GM12865 (cell line): ENCODE results near the gene LAMA5.

Source experiments
- DNase-seq: peaks from one replicate; pipeline ENCODE4 v3.0.0; 2010; ENCODE audit warnings: low read depth
- H3K4me3 ChIP-seq: 2 replicates; pipeline ENCODE4 v1.5.1; 2011; ENCODE audit warnings: mild to moderate bottlenecking, low read depth, low read length, control low read depth
- TF ChIP-seq, protein P1 (sequence below): IDR thresholded peaks from 2 replicates; pipeline ENCODE4 v1.5.1; 2011; ENCODE audit warnings: low read length, control low read depth, low read depth, inconsistent platforms; ENCODE audit not compliant: insufficient read depth; ENCODE audit errors: missing control alignments

Gene LAMA5

DNA sequence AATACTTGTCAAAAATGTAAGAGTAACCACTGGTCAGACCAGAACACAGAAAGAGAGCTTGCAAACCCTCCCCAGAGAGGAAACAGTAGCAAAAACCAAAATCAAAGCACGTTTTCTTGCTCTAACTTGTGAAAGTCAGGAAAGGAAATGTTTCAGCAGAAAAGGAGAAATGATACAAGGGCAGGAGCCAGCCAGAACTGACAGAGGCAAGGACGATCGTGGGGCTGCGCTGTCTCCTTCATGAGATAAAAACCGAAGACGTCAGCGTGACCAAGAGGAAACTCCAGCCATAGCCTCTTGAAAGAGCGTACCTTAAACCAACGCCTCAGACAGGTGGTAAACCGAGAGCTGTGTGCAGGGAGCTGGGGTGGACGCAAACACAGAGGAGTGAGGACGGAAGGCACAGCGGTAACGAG lies 27.5 kb downstream of the LAMA5 start:
- peak overlapping the region; percentile 36 for H3K4me3 ChIP-seq
- TF ChIP-seq, protein P1, sequence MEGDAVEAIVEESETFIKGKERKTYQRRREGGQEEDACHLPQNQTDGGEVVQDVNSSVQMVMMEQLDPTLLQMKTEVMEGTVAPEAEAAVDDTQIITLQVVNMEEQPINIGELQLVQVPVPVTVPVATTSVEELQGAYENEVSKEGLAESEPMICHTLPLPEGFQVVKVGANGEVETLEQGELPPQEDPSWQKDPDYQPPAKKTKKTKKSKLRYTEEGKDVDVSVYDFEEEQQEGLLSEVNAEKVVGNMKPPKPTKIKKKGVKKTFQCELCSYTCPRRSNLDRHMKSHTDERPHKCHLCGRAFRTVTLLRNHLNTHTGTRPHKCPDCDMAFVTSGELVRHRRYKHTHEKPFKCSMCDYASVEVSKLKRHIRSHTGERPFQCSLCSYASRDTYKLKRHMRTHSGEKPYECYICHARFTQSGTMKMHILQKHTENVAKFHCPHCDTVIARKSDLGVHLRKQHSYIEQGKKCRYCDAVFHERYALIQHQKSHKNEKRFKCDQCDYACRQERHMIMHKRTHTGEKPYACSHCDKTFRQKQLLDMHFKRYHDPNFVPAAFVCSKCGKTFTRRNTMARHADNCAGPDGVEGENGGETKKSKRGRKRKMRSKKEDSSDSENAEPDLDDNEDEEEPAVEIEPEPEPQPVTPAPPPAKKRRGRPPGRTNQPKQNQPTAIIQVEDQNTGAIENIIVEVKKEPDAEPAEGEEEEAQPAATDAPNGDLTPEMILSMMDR = no peak
- DNase-seq = peak; percentile 95

DNA sequence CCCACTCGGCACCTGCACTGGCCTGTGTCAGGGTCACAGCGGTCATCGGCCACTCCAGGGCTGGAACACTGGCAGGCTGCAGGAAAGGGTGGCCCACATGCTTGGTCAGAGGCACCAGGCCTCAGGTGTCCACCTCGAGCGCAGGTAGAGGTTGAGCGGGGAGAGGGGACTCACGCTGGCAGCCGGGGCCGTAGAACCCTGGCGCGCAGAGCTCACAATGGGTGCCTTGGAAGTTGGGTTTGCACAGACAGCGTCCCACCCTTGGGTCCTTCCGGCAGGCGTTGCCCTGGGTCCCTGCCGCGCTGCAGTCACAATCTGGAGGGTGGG lies 28.9 kb downstream of the LAMA5 start:
- TF ChIP-seq, protein P1 = no peak
- H3K4me3 ChIP-seq = no peak overlapping the region
- DNase-seq = no peak

DNA sequence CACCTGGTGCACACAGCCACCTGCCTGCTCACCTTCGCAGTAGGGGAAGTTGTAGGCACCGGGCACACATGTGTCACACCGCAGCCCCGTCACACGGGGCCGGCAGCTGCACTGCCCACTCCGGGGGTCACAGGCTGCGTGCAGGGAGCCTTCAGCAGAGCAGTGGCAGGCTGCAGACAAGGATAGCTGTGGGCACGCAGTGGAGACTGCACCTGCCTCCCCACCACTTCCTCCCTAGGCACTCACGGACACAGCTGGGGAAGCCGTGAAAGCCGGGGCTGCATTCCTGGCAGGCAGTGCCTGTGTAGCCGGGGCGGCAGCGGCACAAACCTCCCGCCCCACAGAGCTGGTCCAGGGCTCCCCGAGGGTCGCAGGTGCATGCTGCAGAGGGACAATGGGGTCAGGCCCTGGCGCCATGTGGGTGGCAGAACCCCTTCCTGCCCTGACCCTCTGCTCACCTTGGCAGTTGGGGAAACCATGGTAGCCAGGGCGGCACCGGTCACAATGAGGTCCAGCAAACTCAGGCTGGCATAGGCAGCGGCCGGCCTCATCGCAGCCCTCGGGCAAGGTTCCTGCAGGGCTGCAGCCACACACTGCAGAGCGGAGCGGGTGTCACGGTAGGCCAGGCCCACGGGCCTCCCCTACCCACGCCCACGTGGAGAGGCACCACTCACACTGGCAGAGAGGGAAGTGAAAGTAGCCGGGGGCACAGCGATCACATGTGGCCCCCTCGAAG lies 29.4 kb downstream of the LAMA5 start:
- peak; percentile 80 for DNase-seq
- TF ChIP-seq, protein P1 = no peak
- H3K4me3 ChIP-seq = no peak overlapping the region

DNA sequence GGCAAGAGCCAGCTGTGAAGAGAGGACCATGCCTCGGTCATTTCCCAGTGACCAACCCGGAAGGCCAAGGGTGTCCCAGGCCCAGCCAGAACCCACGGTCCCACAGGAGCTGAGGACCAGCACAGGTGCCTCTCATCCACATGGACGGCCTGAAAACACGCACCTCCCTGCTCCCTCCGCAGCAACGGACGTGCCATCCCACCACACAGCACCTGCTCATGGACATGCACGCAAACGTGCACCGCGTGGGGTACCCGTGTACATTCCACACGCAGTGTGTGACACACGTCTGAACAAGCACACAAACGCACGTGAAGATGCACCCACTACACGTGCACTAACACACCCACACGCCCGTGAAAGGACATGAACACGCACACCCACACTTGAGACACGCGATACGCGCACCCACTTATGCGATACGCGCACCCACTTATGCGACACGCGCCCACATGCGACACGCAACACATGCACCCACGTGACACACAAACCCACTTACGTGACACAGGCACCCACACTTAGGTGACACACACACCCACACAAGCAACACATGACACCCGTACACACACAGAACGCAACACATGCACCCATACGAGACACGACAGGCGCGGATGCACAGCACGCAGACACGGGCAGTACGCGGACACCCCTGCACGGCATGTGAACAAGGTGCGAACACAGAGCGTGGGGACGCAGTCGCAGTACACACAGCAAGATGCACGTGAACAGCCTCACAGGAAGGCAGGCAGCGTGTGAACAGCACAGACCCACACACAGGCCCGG lies 30.1 kb downstream of the LAMA5 start:
- TF ChIP-seq, protein P1 = no peak
- H3K4me3 ChIP-seq = no peak overlapping the region
- DNase-seq = no peak

DNA sequence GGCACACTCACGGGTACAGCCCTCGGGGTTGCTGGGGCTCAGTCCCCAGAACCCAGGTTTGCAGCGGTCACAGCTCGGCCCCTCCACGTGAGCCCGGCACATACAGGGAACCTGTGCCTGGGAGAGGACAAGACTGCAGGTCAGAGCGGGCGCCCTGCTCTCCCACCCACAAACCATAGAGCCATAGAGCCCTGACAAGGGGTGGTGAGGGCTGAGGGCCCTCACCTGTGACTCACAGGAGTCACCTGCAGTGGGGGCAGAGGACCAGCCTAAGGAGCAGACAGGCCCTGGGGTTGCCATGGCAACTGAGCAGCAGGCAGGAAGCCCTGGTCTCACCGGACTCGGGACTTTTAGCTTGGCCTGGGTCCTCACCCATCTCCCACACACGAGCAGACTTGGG lies 30.8 kb downstream of the LAMA5 start:
- DNase-seq = peak; percentile 49
- H3K4me3 ChIP-seq = no peak overlapping the region
- TF ChIP-seq, protein P1 = no peak

DNA sequence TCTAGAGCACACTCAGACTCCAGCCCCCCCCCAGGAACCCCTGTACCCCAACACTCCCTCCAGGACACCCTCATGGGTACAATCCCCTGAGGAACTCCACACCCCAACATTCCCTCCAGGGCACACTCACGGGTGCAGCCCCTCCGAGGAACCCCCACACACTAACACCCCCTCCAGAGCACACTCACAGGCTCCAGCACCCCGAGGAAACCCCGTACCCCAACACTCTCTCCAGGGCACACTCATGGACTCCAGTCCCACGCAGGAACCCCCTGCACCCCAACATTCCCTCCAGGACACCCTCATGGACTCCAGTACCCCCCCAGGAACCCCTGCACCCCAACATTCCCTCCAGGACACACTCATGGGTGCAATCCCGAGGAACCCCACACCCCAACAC lies 31.6 kb downstream of the LAMA5 start:
- TF ChIP-seq, protein P1 = no peak
- no peak for DNase-seq
- no peak overlapping the region for H3K4me3 ChIP-seq
